GM19035 (cell line): Measurements from ENCODE around the gene PQBP1.

Experiments
- ATAC-seq: cut with Tn5 transposase; IDR thresholded peaks from one replicate; pipeline ENCODE4 v1.9.1; 2021; ENCODE audit not compliant: unreplicated experiment

PQBP1 gene

GRCh38 chrX:48920718-48921104 lies 23.0 kb downstream of the PQBP1 start:
- ATAC-seq: no peak

GRCh38 chrX:48923771-48924170 lies 26.0 kb downstream of the PQBP1 start:
- ATAC-seq: no peak

- ATAC-seq: no peak
These were observed 26.5 kb downstream of the PQBP1 start for GRCh38 chrX:48924270-48924669.

GRCh38 chrX:48927123-48927522 lies 29.4 kb downstream of the PQBP1 start:
- ATAC-seq: no peak

GRCh38 chrX:48927736-48928382 lies 30.1 kb downstream of the PQBP1 start:
- ATAC-seq: no peak

- ATAC-seq: no peak
These were observed 36.0 kb downstream of the PQBP1 start for GRCh38 chrX:48933757-48934156.

- ATAC-seq: no peak
These were observed 37.0 kb downstream of the PQBP1 start for GRCh38 chrX:48934581-48935300.

GRCh38 chrX:48935301-48935670 lies 37.6 kb downstream of the PQBP1 start:
- ATAC-seq: no peak

- ATAC-seq: no peak
These were observed 38.8 kb downstream of the PQBP1 start for GRCh38 chrX:48936429-48937053.

GRCh38 chrX:48937054-48937907 lies 39.6 kb downstream of the PQBP1 start:
- peak; percentile 65 for ATAC-seq

- ATAC-seq: peak; percentile 41
These were observed 41.1 kb downstream of the PQBP1 start for GRCh38 chrX:48938721-48939425.

- no peak for ATAC-seq
These were observed 41.9 kb downstream of the PQBP1 start for GRCh38 chrX:48939524-48940228.

- no peak for ATAC-seq
These were observed 42.8 kb downstream of the PQBP1 start for GRCh38 chrX:48940404-48940955.

GRCh38 chrX:48942895-48943294 lies 45.2 kb downstream of the PQBP1 start:
- no peak for ATAC-seq

- no peak for ATAC-seq
These were observed 48.0 kb downstream of the PQBP1 start for GRCh38 chrX:48945517-48946348.

- ATAC-seq: no peak
These were observed 50.9 kb downstream of the PQBP1 start for GRCh38 chrX:48948589-48948988.
